Measurements from ENCODE around the gene ST8SIA6. TPM values are rescaled to one million over a fixed set of nuclear protein-coding genes. Genes with fewer than 3 reads are reported as not detected.
A peak's percentile ranks its signal among the peaks of the same experiment; 100 is the strongest.

ST8SIA6 gene
- total and polyA plus RNA-seq, 2 of the 8 experiments (the other 6 are each of a cell fraction or from before 2014, with no cell fraction given) = 0.70 to 1.1 TPM

DNA sequence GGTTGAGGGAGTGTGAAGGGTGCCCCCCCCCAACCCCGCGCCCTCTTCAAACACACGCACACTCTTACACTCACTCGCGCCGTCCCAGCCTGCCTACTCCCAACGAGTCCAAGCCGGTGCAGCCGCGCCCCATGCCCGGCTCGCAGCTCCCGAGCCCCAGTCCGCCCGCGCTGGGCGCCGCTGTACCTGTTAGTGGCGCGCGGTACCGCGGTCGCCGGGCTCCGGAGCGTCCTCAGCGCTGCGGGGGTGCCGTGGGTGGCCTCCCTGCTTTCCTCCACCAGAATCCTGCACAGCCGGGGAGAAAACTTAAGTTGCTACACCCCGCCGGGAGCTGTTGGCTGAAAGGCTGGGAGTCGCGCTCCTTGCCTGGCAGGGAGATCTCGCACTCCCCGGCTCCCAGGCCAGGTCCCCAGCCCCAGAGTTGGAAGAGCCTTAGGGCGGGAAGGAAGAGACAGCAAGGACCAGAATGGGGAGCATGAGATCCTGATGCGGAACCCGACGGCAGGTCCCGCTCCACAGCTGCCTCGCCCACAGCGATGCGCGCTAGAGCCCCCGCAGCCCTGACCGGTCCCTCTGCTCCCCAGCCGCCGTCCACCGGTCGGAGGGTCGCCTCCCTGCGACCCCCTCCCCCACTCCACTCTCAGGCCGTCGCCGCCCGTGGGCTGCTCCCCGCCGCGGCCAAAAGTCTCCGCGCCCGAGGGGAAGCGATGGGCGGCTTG lies 863 bp downstream of the ST8SIA6 start (continued):
- TF ChIP-seq, protein P1, sequence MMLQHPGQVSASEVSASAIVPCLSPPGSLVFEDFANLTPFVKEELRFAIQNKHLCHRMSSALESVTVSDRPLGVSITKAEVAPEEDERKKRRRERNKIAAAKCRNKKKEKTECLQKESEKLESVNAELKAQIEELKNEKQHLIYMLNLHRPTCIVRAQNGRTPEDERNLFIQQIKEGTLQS (IDR thresholded peaks at IDR 0.05; ENCODE audit: insufficient read depth, low read depth, low read length) = no peak
- TF ChIP-seq GABPA (IDR thresholded peaks at IDR 0.05; ENCODE audit: borderline replicate concordance, insufficient read depth, low read length) (0 out of 2 replicates have a peak, but pooled peaks have one; percentile 10), RFX5 (IDR thresholded peaks at IDR 0.05; ENCODE audit: borderline replicate concordance, low read depth, low read length) (no peak), POLR2A (IDR thresholded peaks at IDR 0.05; ENCODE audit: control extremely low read depth in 1 of 2, low read depth in 2 of 2, low read length in 2 of 2) (no peak), TAF1 (IDR thresholded peaks at IDR 0.05; ENCODE audit: low read depth, low read length) (peak; percentile 42), RAD21 (IDR thresholded peaks at IDR 0.05 in 1 of 2, conservative IDR thresholded peaks at IDR 0.05 in 1 of 2; ENCODE audit: low read depth in 2 of 2, low read length in 2 of 2) (no peak), TAF7 (optimal IDR thresholded peaks at IDR 0.05; ENCODE audit: borderline replicate concordance, low read depth, low read length) (no peak), CHD1 (IDR thresholded peaks at IDR 0.05; ENCODE audit: low read depth, low read length) (no peak; the same call in 1 of the 2 replicates), KDM1A (IDR thresholded peaks at IDR 0.05; ENCODE audit: borderline replicate concordance, low read length) (no peak), SIN3A (conservative IDR thresholded peaks at IDR 0.05 in 1 of 2, IDR thresholded peaks at IDR 0.05 in 1 of 2; ENCODE audit: low read depth in 1 of 2, low read length in 2 of 2) (no peak), JUN (IDR thresholded peaks at IDR 0.05; ENCODE audit: low read depth, low read length) (no peak)
- TF ChIP-seq, protein P2, sequence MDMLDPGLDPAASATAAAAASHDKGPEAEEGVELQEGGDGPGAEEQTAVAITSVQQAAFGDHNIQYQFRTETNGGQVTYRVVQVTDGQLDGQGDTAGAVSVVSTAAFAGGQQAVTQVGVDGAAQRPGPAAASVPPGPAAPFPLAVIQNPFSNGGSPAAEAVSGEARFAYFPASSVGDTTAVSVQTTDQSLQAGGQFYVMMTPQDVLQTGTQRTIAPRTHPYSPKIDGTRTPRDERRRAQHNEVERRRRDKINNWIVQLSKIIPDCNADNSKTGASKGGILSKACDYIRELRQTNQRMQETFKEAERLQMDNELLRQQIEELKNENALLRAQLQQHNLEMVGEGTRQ (IDR thresholded peaks at IDR 0.05; ENCODE audit: low read length) = no peak

Measured in H1 (cell line).